DMS153 treated with DMSO at 0.1 percent for 48 hours (cell line): ENCODE measurements around the gene URB2.
"Not testable (repeated sequence)": the region's sequence is repeated elsewhere in the genome, so short reads cannot be mapped to it uniquely, and the experiment has no call there.

Source experiments
- DNase-seq: peaks from one replicate; lab custom pipeline; 2025; ENCODE audit not compliant: unreplicated experiment; lab: John Stamatoyannopoulos, UW

URB2 gene

GRCh38 chr1:229613938-229614337 is 12.1 kb upstream of the URB2 start:
- DNase-seq: no peak

- no peak for DNase-seq
These were observed 11.3 kb upstream of the URB2 start for GRCh38 chr1:229614701-229615100.

- no peak for DNase-seq
These were observed 8.5 kb upstream of the URB2 start for GRCh38 chr1:229617351-229618100.

- DNase-seq: no peak
These were observed 7.0 kb upstream of the URB2 start for GRCh38 chr1:229619002-229619401.

GRCh38 chr1:229619614-229620013 is 6.4 kb upstream of the URB2 start:
- DNase-seq: no peak

- DNase-seq: no peak
These were observed 5.2 kb upstream of the URB2 start for GRCh38 chr1:229620876-229621275.

GRCh38 chr1:229621663-229622062 is 4.4 kb upstream of the URB2 start:
- no peak for DNase-seq

GRCh38 chr1:229622641-229623120 is 3.4 kb upstream of the URB2 start:
- not testable (repeated sequence) for DNase-seq

- DNase-seq: no peak
These were observed 2.8 kb upstream of the URB2 start for GRCh38 chr1:229623225-229623624.

GRCh38 chr1:229623838-229624237 is 2.2 kb upstream of the URB2 start:
- no peak for DNase-seq

GRCh38 chr1:229624521-229625070 is 1.5 kb upstream of the URB2 start:
- DNase-seq: no peak

- peak; percentile 23 for DNase-seq
These were observed 754 bp upstream of the URB2 start for GRCh38 chr1:229625071-229625914.

GRCh38 chr1:229627003-229627402 is 956 bp downstream of the URB2 start:
- DNase-seq: peak; percentile 21

- no peak for DNase-seq
These were observed 3.2 kb downstream of the URB2 start for GRCh38 chr1:229629261-229629660.

GRCh38 chr1:229631148-229631547 is 5.1 kb downstream of the URB2 start:
- DNase-seq: no peak

- DNase-seq: no peak
These were observed 5.9 kb downstream of the URB2 start for GRCh38 chr1:229631966-229632365.

GRCh38 chr1:229636042-229636441 is 10.0 kb downstream of the URB2 start:
- no peak for DNase-seq

GRCh38 chr1:229637746-229638145 is 11.7 kb downstream of the URB2 start:
- DNase-seq: no peak

GRCh38 chr1:229640455-229640854 is 14.4 kb downstream of the URB2 start:
- DNase-seq: no peak

GRCh38 chr1:229641306-229641705 is 15.3 kb downstream of the URB2 start:
- DNase-seq: no peak

- DNase-seq: no peak
These were observed 16.3 kb downstream of the URB2 start for GRCh38 chr1:229642376-229642775.

- no peak for DNase-seq
These were observed 16.9 kb downstream of the URB2 start for GRCh38 chr1:229642970-229643369.
